Neuronal stem cell (in vitro differentiated cells): ENCODE measurements around the gene ATE1.

Experiments used
- DNase-seq: peaks from one replicate; pipeline ENCODE4 v3.0.0-alpha.2; 2013; ENCODE audit warnings: low spot score
- H2AFZ ChIP-seq: one replicate; pipeline ENCODE4 v1.6.1; 2013; ENCODE audit warnings: mild to moderate bottlenecking, low read length, inconsistent platforms
- H2AK5ac ChIP-seq: 2 replicates; pipeline ENCODE4 v1.6.1; 2013; ENCODE audit warnings: low read depth, mild to moderate bottlenecking, inconsistent platforms, low read length, moderate library complexity, mixed read lengths
- H2BK120ac ChIP-seq: 2 replicates; pipeline ENCODE4 v1.6.1; 2013; ENCODE audit warnings: low read depth, mild to moderate bottlenecking, inconsistent platforms, low read length, moderate library complexity, mixed read lengths
- H2BK12ac ChIP-seq: one replicate; pipeline ENCODE4 v1.6.1; 2013; ENCODE audit warnings: low read length, inconsistent platforms
- H2BK15ac ChIP-seq: 2 replicates; pipeline ENCODE4 v1.6.1; 2013; ENCODE audit warnings: mild to moderate bottlenecking, low read length, inconsistent platforms, mixed read lengths
- H2BK5ac ChIP-seq: one replicate; pipeline ENCODE4 v1.6.1; 2013; ENCODE audit warnings: inconsistent platforms, mild to moderate bottlenecking, low read length, moderate library complexity
- H3K14ac ChIP-seq: one replicate; pipeline ENCODE4 v1.6.1; 2013; ENCODE audit warnings: low read length, inconsistent platforms
- H3K18ac ChIP-seq: 2 replicates; pipeline ENCODE4 v1.6.1; 2013; ENCODE audit warnings: low read length, inconsistent platforms
- H3K23ac ChIP-seq: 2 replicates; pipeline ENCODE4 v1.6.1; 2013; ENCODE audit warnings: low read depth, mild to moderate bottlenecking, mixed read lengths, low read length, inconsistent platforms; ENCODE audit not compliant: poor library complexity
- H3K27ac ChIP-seq: replicated peaks from 3 replicates; pipeline ENCODE4 v1.5.1; 2013; ENCODE audit warnings: low read length, inconsistent platforms
- H3K27me3 ChIP-seq, 3 experiments: 2 replicates each; pipeline ENCODE4 v1.6.1; 2013; ENCODE audit warnings: low read length in 3 of 3, mild to moderate bottlenecking in 2 of 3, inconsistent platforms in 1 of 3, low read depth in 1 of 3, mixed read lengths in 1 of 3, moderate library complexity in 1 of 3; ENCODE audit not compliant: control insufficient read depth in 3 of 3, insufficient read depth in 3 of 3
- H3K36me3 ChIP-seq, 2 donors: replicated peaks in 1 of 2; 2 replicates each; pipeline ENCODE4 v1.6.1; 2013; ENCODE audit warnings: low read length in 2 of 2; ENCODE audit not compliant: control insufficient read depth in 2 of 2, insufficient read depth in 2 of 2
- H3K4ac ChIP-seq: 2 replicates; pipeline ENCODE4 v1.6.1; 2013; ENCODE audit warnings: inconsistent platforms, mild to moderate bottlenecking, low read length, moderate library complexity
- H3K4me1 ChIP-seq, 2 donors: 1 replicate in 1 of 2; 2 replicates in 1 of 2; pipeline ENCODE4 v1.6.1; 2013; ENCODE audit warnings: low read length in 2 of 2, low read depth in 1 of 2; ENCODE audit not compliant: control insufficient read depth in 2 of 2, insufficient read depth in 1 of 2
- H3K4me2 ChIP-seq: one replicate; pipeline ENCODE4 v1.6.1; 2013; ENCODE audit warnings: mild to moderate bottlenecking, low read length, inconsistent platforms; ENCODE audit not compliant: insufficient read depth, poor library complexity, severe bottlenecking
- H3K4me3 ChIP-seq, 2 donors: 2 replicates each; pipeline ENCODE4 v1.5.1; 2013; ENCODE audit warnings: low read length in 2 of 2, mild to moderate bottlenecking in 2 of 2, inconsistent platforms in 1 of 2, moderate library complexity in 1 of 2
- H3K79me1 ChIP-seq: one replicate; pipeline ENCODE4 v1.6.1; 2013; ENCODE audit warnings: low read depth, mild to moderate bottlenecking, inconsistent platforms, low read length, moderate library complexity
- H3K9ac ChIP-seq: one replicate; pipeline ENCODE4 v1.6.1; 2013; ENCODE audit warnings: mild to moderate bottlenecking, low read depth, low read length, inconsistent platforms; ENCODE audit not compliant: poor library complexity
- H3K9me3 ChIP-seq, 2 donors: replicated peaks in 1 of 2; 2 replicates each; pipeline versions ENCODE3 to v1.6.1; 2013; ENCODE audit warnings: low read length in 2 of 2, mild to moderate bottlenecking in 2 of 2, inconsistent platforms in 1 of 2, low read depth in 1 of 2, mixed read lengths in 1 of 2, moderate library complexity in 1 of 2; ENCODE audit not compliant: control insufficient read depth in 2 of 2, insufficient read depth in 1 of 2
- H4K8ac ChIP-seq: one replicate; pipeline ENCODE4 v1.6.1; 2013; ENCODE audit warnings: low read depth, mild to moderate bottlenecking, inconsistent platforms, low read length, moderate library complexity
- H4K91ac ChIP-seq: one replicate; pipeline ENCODE4 v1.6.1; 2013; ENCODE audit warnings: low read length, low read depth, mild to moderate bottlenecking, inconsistent platforms; ENCODE audit not compliant: poor library complexity
- WGBS, 2 donors: extraction: QIAGEN DNeasy Blood & Tissue Kit; methylation state at CpG; one replicate each; pipeline ENCODE4 v1.1.7; 2013; ENCODE audit warnings: missing lambda C conversion rate in 2 of 2, mixed read lengths in 1 of 2; ENCODE audit not compliant: insufficient read length in 2 of 2, insufficient replicate concordance in 1 of 2; ENCODE audit errors: extremely low coverage in 2 of 2; 5-methylcytosine and 5-hydroxymethylcytosine counted together

The ATE1 gene

GRCh38 chr10:121864168-121864567 is 63.7 kb downstream of the ATE1 start:
- Histone ChIP-seq H3K4me1 (peaks cover 12% of the 10 kb centered on the region in 2 donors), H3K9me3 (peaks cover 2 to 13% of the 10 kb centered on the region in 2 donors), H3K27ac (no peak overlapping the region), H2BK120ac (no peak overlapping the region), H3K4me2 (no peak overlapping the region), H2BK5ac (no peak overlapping the region), H3K4ac (peak overlapping the region; percentile 81), H3K27me3 (no peaks in the 10 kb centered on the region), H4K91ac (no peak overlapping the region), H3K23ac (no peak overlapping the region), H3K4me3 (no peak overlapping the region), H2AK5ac (no peak overlapping the region), H3K9ac (no peak overlapping the region), H3K36me3 (peaks cover 2 to 42% of the 10 kb centered on the region in 2 donors), H3K79me1 (no peaks in the 10 kb centered on the region), H2AFZ (no peak overlapping the region), H2BK12ac (no peak overlapping the region), H3K18ac (peak overlapping the region; percentile 70), H3K14ac (no peak overlapping the region), H2BK15ac (no peak overlapping the region), H4K8ac (no peak overlapping the region)
- no CpG with 5 or more reads among the region's 5 CpGs for WGBS, 2 donors
- no peak for DNase-seq

- no peak overlapping the region for H4K91ac ChIP-seq
- no peak overlapping the region for H2BK5ac ChIP-seq
- H3K4me1 ChIP-seq = peaks cover 12% of the 10 kb centered on the region in 2 donors
- no peak overlapping the region for H4K8ac ChIP-seq
- no peak overlapping the region for H3K4me2 ChIP-seq
- H2BK15ac ChIP-seq = no peak overlapping the region
- H3K4ac ChIP-seq = no peak overlapping the region
- no peak overlapping the region for H3K27ac ChIP-seq
- peaks cover 0 to 33% of the 10 kb centered on the region in 2 donors for H3K36me3 ChIP-seq
- no peak overlapping the region for H2BK120ac ChIP-seq
- no peak overlapping the region for H3K4me3 ChIP-seq
- H2BK12ac ChIP-seq = no peak overlapping the region
- no peaks in the 10 kb centered on the region for H3K79me1 ChIP-seq
- no peaks in the 10 kb centered on the region for H3K27me3 ChIP-seq
- no peak for DNase-seq
- H2AK5ac ChIP-seq = no peak overlapping the region
- H2AFZ ChIP-seq = no peak overlapping the region
- H3K23ac ChIP-seq = no peak overlapping the region
- H3K9me3 ChIP-seq = peaks cover 2 to 13% of the 10 kb centered on the region in 2 donors
- no CpG with 5 or more reads among the region's 4 CpGs for WGBS, 2 donors
- no peak overlapping the region for H3K9ac ChIP-seq
- H3K18ac ChIP-seq = no peak overlapping the region
- no peak overlapping the region for H3K14ac ChIP-seq
Measured at GRCh38 chr10:121862649-121863048, 65.2 kb downstream of the ATE1 start.

- no peak overlapping the region for H4K8ac ChIP-seq
Measured at GRCh38 chr10:121862042-121862441, 65.8 kb downstream of the ATE1 start.

GRCh38 chr10:121860810-121861209 is 67.0 kb downstream of the ATE1 start:
- Histone ChIP-seq H2AFZ (no peak overlapping the region), H4K91ac (no peak overlapping the region), H3K36me3 (peaks cover 0 to 41% of the 10 kb centered on the region in 2 donors), H3K9me3 (peaks cover 2 to 17% of the 10 kb centered on the region in 2 donors), H2BK5ac (no peak overlapping the region), H3K4me1 (peaks cover 12% of the 10 kb centered on the region in 2 donors), H3K4me2 (no peak overlapping the region), H2BK12ac (no peak overlapping the region), H3K27ac (peak overlapping the region; percentile 32), H3K23ac (no peak overlapping the region), H2BK15ac (no peak overlapping the region), H3K79me1 (no peaks in the 10 kb centered on the region), H3K4ac (no peak overlapping the region), H3K4me3 (no peak overlapping the region), H3K27me3 (no peaks in the 10 kb centered on the region), H3K18ac (no peak overlapping the region), H2AK5ac (no peak overlapping the region), H2BK120ac (no peak overlapping the region), H3K9ac (no peak overlapping the region), H4K8ac (no peak overlapping the region), H3K14ac (no peak overlapping the region)
- no CpG with 5 or more reads among the region's 3 CpGs for WGBS, 2 donors
- DNase-seq = peak; percentile 43

More at GRCh38 chr10:121862042-121862441, 65.8 kb downstream of the ATE1 start:
- Histone ChIP-seq H2BK5ac (no peak overlapping the region), H3K4ac (no peak overlapping the region), H2AK5ac (no peak overlapping the region), H3K36me3 (peaks cover 0 to 33% of the 10 kb centered on the region in 2 donors), H3K79me1 (no peaks in the 10 kb centered on the region), H2AFZ (no peak overlapping the region), H3K4me3 (no peak overlapping the region), H2BK15ac (no peak overlapping the region), H2BK12ac (no peak overlapping the region), H3K4me2 (no peak overlapping the region), H3K4me1 (peaks cover 12% of the 10 kb centered on the region in 2 donors), H3K9me3 (peaks cover 2 to 13% of the 10 kb centered on the region in 2 donors), H4K91ac (no peak overlapping the region), H2BK120ac (no peak overlapping the region), H3K27ac (peak overlapping the region; percentile 32), H3K23ac (no peak overlapping the region), H3K14ac (no peak overlapping the region), H3K27me3 (no peaks in the 10 kb centered on the region), H3K18ac (no peak overlapping the region), H3K9ac (no peak overlapping the region)
- no CpG with 5 or more reads among the region's 7 CpGs for WGBS, 2 donors
- DNase-seq = no peak
